H1 (cell line): Measurements from ENCODE around the gene SGSH. TPM values are rescaled to one million over a fixed set of nuclear protein-coding genes. Genes with fewer than 3 reads are reported as not detected.

Experiments used
- CTCF ChIA-PET: fragments of 300-600 bp; sonication (Branson Sonifier 250); formaldehyde crosslinking; loops from one replicate; lab custom pipeline; 2021; ENCODE audit not compliant: partially characterized antibody; lab: Charles Lee
- POLR2A ChIA-PET: fragments of 300-600 bp; sonication (Branson Sonifier 250); formaldehyde crosslinking; loops from one replicate; lab custom pipeline; 2021; ENCODE audit warnings: inconsistent platforms; ENCODE audit not compliant: partially characterized antibody; lab: Charles Lee
- DNase-seq, 2 experiments: peaks; one replicate each; pipeline versions ENCODE4 v3.0.0 to v3.0.0-alpha.2; 2010 to 2022; ENCODE audit warnings: low spot score in 2 of 2, low read depth in 1 of 2, mixed read lengths in 1 of 2
- FAIRE-seq: peaks from 2 replicates; lab custom pipeline; 2011; peaks lifted over from hg19 to GRCh38; lab: Jason Lieb, UNC
- H2AFZ ChIP-seq: 2 replicates; pipeline ENCODE4 v1.8.1; 2012; ENCODE audit warnings: low read length, inconsistent platforms
- H2AK5ac ChIP-seq: 2 replicates; pipeline ENCODE4 v1.6.1; 2013; ENCODE audit warnings: low read depth, low read length
- H2BK120ac ChIP-seq: replicated peaks from 2 replicates; pipeline ENCODE3; 2013; ENCODE audit warnings: low read depth, low read length, inconsistent platforms
- H2BK12ac ChIP-seq: 2 replicates; pipeline ENCODE4 v1.6.1; 2013; ENCODE audit warnings: low read depth, low read length
- H2BK15ac ChIP-seq: 2 replicates; pipeline ENCODE4 v1.6.1; 2013; ENCODE audit warnings: low read length
- H2BK20ac ChIP-seq: 2 replicates; pipeline ENCODE4 v1.6.1; 2013; ENCODE audit warnings: low read length
- H2BK5ac ChIP-seq: 2 replicates; pipeline ENCODE4 v1.6.1; 2013; ENCODE audit warnings: low read depth, low read length
- H3K14ac ChIP-seq: 2 replicates; pipeline ENCODE4 v1.6.1; 2013; ENCODE audit warnings: inconsistent platforms; ENCODE audit not compliant: insufficient read length
- H3K18ac ChIP-seq: 2 replicates; pipeline ENCODE4 v1.6.1; 2013; ENCODE audit warnings: low read length; ENCODE audit errors: extremely low read depth
- H3K23ac ChIP-seq: 2 replicates; pipeline ENCODE4 v1.6.1; 2013; ENCODE audit warnings: inconsistent platforms; ENCODE audit not compliant: insufficient read length
- H3K23me2 ChIP-seq: 2 replicates; pipeline ENCODE4 v1.6.1; 2013; ENCODE audit warnings: low read depth, low read length
- H3K27ac ChIP-seq: 2 replicates; pipeline ENCODE4 v1.6.1; 2011; ENCODE audit warnings: low read depth, low read length, inconsistent platforms
- H3K27me3 ChIP-seq, 4 experiments: replicated peaks in 1 of 4; 1 replicate in 1 of 4; 2 replicates in 3 of 4; pipeline versions ENCODE4 v1.6.1 to v1.8.1; 2011 to 2013; ENCODE audit warnings: low read length in 3 of 4, mild to moderate bottlenecking in 3 of 4, inconsistent platforms in 2 of 4, mixed read lengths in 2 of 4, moderate library complexity in 1 of 4; ENCODE audit not compliant: control insufficient read depth in 3 of 4, insufficient read depth in 3 of 4; ENCODE audit errors: extremely low read depth in 1 of 4
- H3K36me3 ChIP-seq, 4 experiments: 2 replicates each; pipeline versions ENCODE4 v1.6.1 to v1.8.1; 2011 to 2013; ENCODE audit warnings: mild to moderate bottlenecking in 4 of 4, low read length in 3 of 4, moderate library complexity in 2 of 4, control low read depth in 1 of 4, inconsistent platforms in 1 of 4; ENCODE audit not compliant: insufficient read depth in 4 of 4, control insufficient read depth in 2 of 4
- H3K4ac ChIP-seq: replicated peaks from 2 replicates; pipeline ENCODE3; 2013; ENCODE audit warnings: low read length, low read depth, mixed read lengths, inconsistent platforms; ENCODE audit not compliant: insufficient read length
- H3K4me1 ChIP-seq, 4 experiments: replicated peaks in 1 of 4; 1 replicate in 1 of 4; 2 replicates in 3 of 4; pipeline versions ENCODE4 v1.6.1 to v1.8.1; 2011 to 2013; ENCODE audit warnings: low read length in 3 of 4, inconsistent platforms in 2 of 4, mixed read lengths in 1 of 4; ENCODE audit not compliant: insufficient read depth in 4 of 4, control insufficient read depth in 3 of 4
- H3K4me2 ChIP-seq, 2 experiments: 2 replicates each; pipeline versions ENCODE4 v1.6.1 to v1.8.1; 2011 to 2013; ENCODE audit warnings: low read depth in 2 of 2, low read length in 2 of 2, control low read depth in 1 of 2, inconsistent platforms in 1 of 2, mild to moderate bottlenecking in 1 of 2; ENCODE audit not compliant: insufficient read depth in 1 of 2
- H3K4me3 ChIP-seq, 4 experiments: fragments of 200-600, 300-600 bp in 1 of 4; sonication (generic), shearing (Covaris generic), sonication (Bioruptor Twin) in 1 of 4; 2 replicates each; pipeline versions ENCODE4 v1.5.1 to v1.8.1; 2011 to 2016; ENCODE audit warnings: low read length in 4 of 4, low read depth in 3 of 4, control low read depth in 2 of 4, inconsistent platforms in 2 of 4, mild to moderate bottlenecking in 2 of 4, mixed read lengths in 1 of 4, moderate library complexity in 1 of 4; ENCODE audit not compliant: insufficient read depth in 2 of 4; ENCODE audit errors: extremely low read depth in 1 of 4
- H3K56ac ChIP-seq: replicated peaks from 2 replicates; pipeline ENCODE3; 2013; ENCODE audit warnings: low read depth, mild to moderate bottlenecking, mixed read lengths, low read length, inconsistent platforms; ENCODE audit not compliant: insufficient read length
- H3K79me1 ChIP-seq: 2 replicates; pipeline ENCODE4 v1.6.1; 2013; ENCODE audit warnings: low read depth, low read length, control low read depth
- H3K79me2 ChIP-seq, 2 experiments: 2 replicates each; pipeline versions ENCODE4 v1.6.1 to v1.8.1; 2012 to 2013; ENCODE audit warnings: low read length in 2 of 2, mild to moderate bottlenecking in 2 of 2, inconsistent platforms in 1 of 2; ENCODE audit not compliant: insufficient read depth in 2 of 2, control insufficient read depth in 1 of 2
- H3K9ac ChIP-seq, 4 experiments: replicated peaks in 1 of 4; 1 replicate in 1 of 4; 2 replicates in 3 of 4; pipeline versions ENCODE4 v1.6.1 to v1.8.1; 2011 to 2013; ENCODE audit warnings: low read depth in 3 of 4, low read length in 3 of 4, control low read depth in 2 of 4, mild to moderate bottlenecking in 2 of 4, moderate library complexity in 2 of 4, inconsistent platforms in 1 of 4; ENCODE audit errors: extremely low read depth in 1 of 4
- H3K9me3 ChIP-seq, 2 experiments: 2 replicates each; pipeline versions ENCODE4 v1.6.1 to v1.8.1; 2012 to 2013; ENCODE audit warnings: mild to moderate bottlenecking in 2 of 2, moderate library complexity in 2 of 2, control low read depth in 1 of 2, inconsistent platforms in 1 of 2, low read depth in 1 of 2, low read length in 1 of 2, mixed read lengths in 1 of 2; ENCODE audit not compliant: insufficient read depth in 2 of 2
- H4K20me1 ChIP-seq, 2 experiments: replicated peaks in 1 of 2; 2 replicates each; pipeline versions ENCODE3 to v1.8.1; 2011 to 2013; ENCODE audit warnings: inconsistent platforms in 2 of 2, low read length in 2 of 2, mild to moderate bottlenecking in 1 of 2; ENCODE audit not compliant: insufficient read depth in 2 of 2, control insufficient read depth in 1 of 2
- H4K5ac ChIP-seq: 2 replicates; pipeline ENCODE4 v1.6.1; 2013; ENCODE audit warnings: low read length, low read depth, mixed read lengths, inconsistent platforms; ENCODE audit not compliant: insufficient read length
- H4K8ac ChIP-seq: 2 replicates; pipeline ENCODE4 v1.8.0; 2013; ENCODE audit warnings: mild to moderate bottlenecking, moderate library complexity, low read length, inconsistent platforms; ENCODE audit not compliant: insufficient read depth; ENCODE audit errors: extremely low read depth
- H4K91ac ChIP-seq: replicated peaks from 2 replicates; pipeline ENCODE3; 2013; ENCODE audit warnings: low read length, mixed read lengths, inconsistent platforms; ENCODE audit not compliant: insufficient read length
- E2F6 ChIP-seq: IDR thresholded peaks from 2 replicates; pipeline ENCODE4 v1.6.1; 2012; ENCODE audit warnings: inconsistent platforms
- MAFK ChIP-seq: IDR thresholded peaks from 2 replicates; pipeline ENCODE4 v1.6.1; 2012; ENCODE audit warnings: low read depth, mild to moderate bottlenecking, improper control_type of control experiment, low read length
- RXRA ChIP-seq: IDR thresholded peaks from 2 replicates; pipeline ENCODE4 v1.6.1; 2011; ENCODE audit warnings: low read depth, mild to moderate bottlenecking, low read length, moderate library complexity; ENCODE audit not compliant: insufficient read depth
- SAP30 ChIP-seq: fragments of 300-600 bp; sonication (generic); IDR thresholded peaks from 2 replicates; pipeline ENCODE4 v1.7.1; 2012; ENCODE audit warnings: low read length, moderate library complexity, mild to moderate bottlenecking, inconsistent platforms; ENCODE audit not compliant: insufficient read depth, insufficient replicate concordance
- SIN3A ChIP-seq, 2 experiments: IDR thresholded peaks in 1 of 2; conservative IDR thresholded peaks in 1 of 2; 2 replicates each; pipeline ENCODE4 v1.6.1; 2011 to 2012; ENCODE audit warnings: low read length in 2 of 2, improper control_type of control experiment in 1 of 2, low read depth in 1 of 2, mild to moderate bottlenecking in 1 of 2
- SP1 ChIP-seq: IDR thresholded peaks from 2 replicates; pipeline ENCODE4 v1.6.1; 2011; ENCODE audit warnings: low read depth, low read length
- WGBS, 2 experiments: shearing (Covaris generic) in 1 of 2; methylation state at CpG; one replicate each; pipeline versions ENCODE4 v1.1.6 to v1.1.7; 2013 to 2015; ENCODE audit warnings: low lambda C conversion rate in 2 of 2, mixed read lengths in 2 of 2, inconsistent platforms in 1 of 2, low coverage in 1 of 2, missing lambda C conversion rate in 1 of 2; ENCODE audit not compliant: insufficient replicate concordance in 2 of 2, insufficient coverage in 1 of 2, insufficient read length in 1 of 2; ENCODE audit errors: extremely low coverage in 1 of 2, missing lambda C conversion rate in 1 of 2; 5-methylcytosine and 5-hydroxymethylcytosine counted together
- polyA plus RNA-seq, 7 experiments: library from polyadenylated mRNA; depleted of rRNA in 3 of 7; stranded (reverse) in 5 of 7; unstranded in 2 of 7; fragments of >200 nt in 5 of 7; fragments of 200-250 nt in 2 of 7; gene quantifications; 1 replicate in 5 of 7; 2 replicates in 1 of 7; 4 replicates in 1 of 7; pipeline versions ENCODE4 v1.2.1 to v1.2.3, GENCODE V29; 2011 to 2013; ENCODE audit warnings: missing spikeins in 2 of 7, mixed read lengths in 2 of 7
- total RNA-seq: library from RNA; stranded (reverse); fragmentation: NEBNext Ultra II Directional; extraction: Animal tissue kit (Norgen Biotek cat#: 25700); gene quantifications from 2 replicates; pipeline ENCODE4 v1.2.1, GENCODE V29; 2021

The SGSH gene
- total and polyA plus RNA-seq, 2 of the 8 experiments (the other 6 are each of a cell fraction or from before 2014, with no cell fraction given): 18.0 to 19.6 TPM

- TF ChIP-seq RXRA (no peak), SIN3A (conservative IDR thresholded peaks at IDR 0.05 in 1 of 2, IDR thresholded peaks at IDR 0.05 in 1 of 2; ENCODE audit: low read depth in 1 of 2, low read length in 2 of 2) (no peak), SAP30 (no peak), MAFK (no peak), SP1 (no peak), E2F6 (no peak)
- TF ChIP-seq, all 59 proteins: peak for 0
- Histone ChIP-seq H3K4ac (no peak overlapping the region), H3K27ac (no peak overlapping the region), H3K9me3 (no peaks in the 10 kb centered on the region; a peak in 1 of 4 replicates), H3K56ac (no peak overlapping the region), H3K18ac (no peak overlapping the region), H3K27me3 (no peaks in the 10 kb centered on the region), H2BK5ac (peak overlapping the region; percentile 60; the same call in 1 of the 2 replicates), H3K14ac (no peak overlapping the region), H2BK12ac (no peak overlapping the region), H2BK20ac (no peak overlapping the region), H2BK15ac (no peak overlapping the region), H3K79me2 (no peaks in the 10 kb centered on the region), H3K4me1 (peaks cover 0 to 5% (median 0%) of the 10 kb centered on the region in 4 experiments; a peak in 1 of 7 replicates), H2AFZ (no peak overlapping the region), H3K36me3 (peaks cover 0 to 8% (median 3%) of the 10 kb centered on the region in 4 experiments; a peak in 3 of 8 replicates), H2AK5ac (no peak overlapping the region), H3K79me1 (no peaks in the 10 kb centered on the region), H4K5ac (no peak overlapping the region), H4K91ac (no peak overlapping the region), H3K4me3 (no peak overlapping the region), H3K23ac (no peak overlapping the region), H4K20me1 (peaks cover 0 to 4% of the 10 kb centered on the region in 2 experiments), H2BK120ac (no peak overlapping the region), H3K23me2 (no peaks in the 10 kb centered on the region), H4K8ac (0 out of 2 replicates have a peak overlapping the region, but pooled peaks have one; percentile 38), H3K4me2 (no peak overlapping the region), H3K9ac (no peak overlapping the region)
- no peak for FAIRE-seq
- ChIA-PET CTCF (interaction anchor here (1.0 to 2.4 kb wide), 3 partner anchors 18 to 52 kb away, joined by 3 to 10 read pairs (median 6); no protein-coding TSS in a partner anchor), POLR2A (interaction anchor here (1.6 kb wide), 1 partner anchor 22 kb away, joined by 5 read pairs; no protein-coding TSS in a partner anchor)
- no peak for DNase-seq
- 94% methylated on average over 21 of the region's 23 CpGs; no CpG with 5 or more reads in 1 of the 2 experiments for WGBS, 2 experiments
Observed at GRCh38 chr17:80248001-80248893, 28.1 kb upstream of the SGSH start.
